Vagina (tissue), 2 donors: ENCODE results near the gene BAG1. TPM values are rescaled to one million over a fixed set of nuclear protein-coding genes. Genes with fewer than 3 reads are reported as not detected.

ENCODE experiments used
- DNase-seq, 2 donors: peaks; one replicate each; pipeline ENCODE4 v3.0.0-alpha.2; 2017; ENCODE audit errors: extremely low spot score in 2 of 2
- H3K27ac ChIP-seq: fragments of 200-600 bp; sonication (generic); one replicate; pipeline ENCODE4 v1.5.1; 2019
- H3K27me3 ChIP-seq: fragments of 200-600 bp; sonication (generic); one replicate; pipeline ENCODE4 v1.5.1; 2019
- H3K36me3 ChIP-seq, 2 donors: fragments of 200-600 bp; sonication (generic); one replicate each; pipeline ENCODE4 v1.5.1; 2017 to 2019
- H3K4me1 ChIP-seq: fragments of 200-600 bp; sonication (generic); one replicate; pipeline ENCODE4 v1.5.1; 2019
- H3K4me3 ChIP-seq, 2 donors: fragments of 200-600 bp; sonication (generic); 1 replicate in 1 of 2; 2 replicates in 1 of 2; pipeline ENCODE4 v1.5.1; 2016 to 2019
- H3K9me3 ChIP-seq: fragments of 200-600 bp; sonication (generic); one replicate; pipeline ENCODE4 v1.5.1; 2019
- CTCF ChIP-seq, 3 experiments: fragments of 450-650 bp in 2 of 3; fragments of 200-600 bp in 1 of 3; sonication (generic) in 1 of 3; IDR thresholded peaks; one replicate each; pipeline ENCODE4 v1.5.1; 2017 to 2019; ENCODE audit warnings: antibody characterized with exemption in 3 of 3, mild to moderate bottlenecking in 2 of 3, moderate library complexity in 2 of 3
- POLR2A ChIP-seq, 2 donors: fragments of 450-650 bp; IDR thresholded peaks; one replicate each; pipeline ENCODE4 v1.6.1; 2017; ENCODE audit warnings: antibody characterized with exemption in 2 of 2, mild to moderate bottlenecking in 2 of 2, moderate library complexity in 2 of 2
- POLR2AphosphoS5 ChIP-seq, 2 donors: sonication (generic); formaldehyde crosslinking; IDR thresholded peaks; one replicate each; pipeline ENCODE4 v1.9.0; 2017; ENCODE audit warnings: antibody characterized with exemption in 2 of 2, mild to moderate bottlenecking in 2 of 2, low read depth in 1 of 2; ENCODE audit not compliant: insufficient read depth in 1 of 2
- intact Hi-C: fragments of 100-400 bp; cut with DNase I; formaldehyde crosslinking; loops from one replicate; pipeline ENCODE4 v1.15.1; 2023
- total RNA-seq: library from RNA; depleted of rRNA; stranded (reverse); fragments of >200 nt; gene quantifications from one replicate; pipeline ENCODE4 v1.2.3, GENCODE V29; 2016

Gene BAG1
- total RNA-seq, 1 donor from 2014 or later: 127 TPM

DNA sequence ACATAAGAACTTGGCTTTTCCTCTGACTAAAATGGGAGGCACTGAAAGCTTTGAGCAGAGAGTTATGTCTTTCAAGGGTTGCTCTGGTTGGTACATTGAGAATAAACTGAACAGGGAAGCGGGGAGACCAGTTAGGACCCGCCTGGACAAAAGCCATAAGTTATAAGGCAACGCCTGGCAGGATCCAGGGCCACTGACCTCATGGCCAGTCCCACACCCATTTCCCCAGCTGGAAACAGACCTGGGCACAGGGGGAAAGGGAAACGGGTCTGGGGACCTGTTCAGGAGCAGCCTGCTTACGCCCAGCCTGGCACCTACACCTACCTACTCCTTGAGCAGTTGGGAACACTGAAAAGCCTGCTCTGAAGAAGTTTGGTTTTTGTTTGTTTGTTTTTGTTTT is 23.2 kb downstream of the BAG1 start:
- Histone ChIP-seq H3K27ac (no peak overlapping the region), H3K9me3 (no peaks in the 10 kb centered on the region), H3K27me3 (no peaks in the 10 kb centered on the region), H3K4me3 (no peak overlapping the region), H3K36me3 (no peaks in the 10 kb centered on the region), H3K4me1 (no peaks in the 10 kb centered on the region)
- DNase-seq: no peak
- TF ChIP-seq POLR2A (IDR thresholded peaks at IDR 0.05) (no peak), CTCF (IDR thresholded peaks at IDR 0.05) (no peak), POLR2AphosphoS5 (IDR thresholded peaks at IDR 0.05; ENCODE audit: insufficient read depth in 1 of 2, low read depth in 1 of 2) (no peak)
- intact Hi-C loops: no loop called here

DNA sequence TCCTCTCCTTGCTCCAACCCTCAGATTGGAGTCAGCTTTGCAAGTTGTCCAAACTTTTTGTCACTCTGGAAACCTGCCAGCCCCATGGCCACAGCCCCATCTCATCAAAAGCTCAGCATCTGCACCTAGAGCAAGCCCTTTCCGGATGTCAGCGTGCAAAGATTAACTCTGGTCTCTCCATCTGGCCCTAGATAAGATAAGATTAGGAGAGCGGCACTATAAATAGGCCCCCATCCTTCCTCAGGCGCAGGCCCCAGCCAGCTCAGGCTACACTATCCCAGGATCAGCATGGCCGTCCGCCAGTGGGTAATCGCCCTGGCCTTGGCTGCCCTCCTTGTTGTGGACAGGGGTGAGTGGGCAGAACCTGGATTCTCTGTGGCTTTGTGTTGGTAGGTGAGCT is 24.6 kb downstream of the BAG1 start, which contains the start of gene SPINK4:
Gene SPINK4, plus strand, starts transcription at position 247 of the 400 bp plus-strand sequence. Its CDS starts 42 bp downstream, at position 289.
- DNase-seq: no peak
- no peak for TF ChIP-seq POLR2A (IDR thresholded peaks at IDR 0.05)
- TF ChIP-seq POLR2AphosphoS5 (IDR thresholded peaks at IDR 0.05; ENCODE audit: insufficient read depth in 1 of 2, low read depth in 1 of 2): no peak
- TF ChIP-seq CTCF (IDR thresholded peaks at IDR 0.05): no peak

GRCh38 chr9:33236571-33236970 is 27.9 kb downstream of the BAG1 start:
- no peak for TF ChIP-seq POLR2AphosphoS5 (IDR thresholded peaks at IDR 0.05; ENCODE audit: insufficient read depth in 1 of 2, low read depth in 1 of 2)
- TF ChIP-seq POLR2A (IDR thresholded peaks at IDR 0.05): no peak
- no peaks in the 10 kb centered on the region for H3K27me3 ChIP-seq

More for the DNA sequence above, 24.6 kb downstream of the BAG1 start, which contains the start of gene SPINK4:
- H3K4me3 ChIP-seq: no peak within 1 kb of the TSS
- H3K27me3 ChIP-seq: no peaks in the 10 kb centered on the region
- H3K9me3 ChIP-seq: no peaks in the 10 kb centered on the region
- no peaks in the 10 kb centered on the region for H3K36me3 ChIP-seq
- H3K27ac ChIP-seq: no peak within 1 kb of the TSS
- intact Hi-C loops: no loop called here
- H3K4me1 ChIP-seq: no peaks in the 10 kb centered on the region

GRCh38 chr9:33234511-33235467 is 29.7 kb downstream of the BAG1 start:
- H3K27ac ChIP-seq: peak overlapping the region; percentile 58
- DNase-seq: no peak
- intact Hi-C loops: no loop called here
- no peaks in the 10 kb centered on the region for H3K9me3 ChIP-seq
- H3K4me3 ChIP-seq: no peak overlapping the region
- no peak for TF ChIP-seq POLR2AphosphoS5 (IDR thresholded peaks at IDR 0.05; ENCODE audit: insufficient read depth in 1 of 2, low read depth in 1 of 2)
- TF ChIP-seq CTCF (IDR thresholded peaks at IDR 0.05): no peak
- no peak for TF ChIP-seq POLR2A (IDR thresholded peaks at IDR 0.05)
- H3K36me3 ChIP-seq: no peaks in the 10 kb centered on the region
- H3K4me1 ChIP-seq: no peaks in the 10 kb centered on the region
- H3K27me3 ChIP-seq: no peaks in the 10 kb centered on the region

More at GRCh38 chr9:33236571-33236970, 27.9 kb downstream of the BAG1 start:
- H3K36me3 ChIP-seq: no peaks in the 10 kb centered on the region
- DNase-seq: no peak
- no peaks in the 10 kb centered on the region for H3K4me1 ChIP-seq
- H3K9me3 ChIP-seq: no peaks in the 10 kb centered on the region
- no peak overlapping the region for H3K27ac ChIP-seq
- no peak overlapping the region for H3K4me3 ChIP-seq
- intact Hi-C loops: no loop called here

- no peaks in the 10 kb centered on the region for H3K9me3 ChIP-seq
- no peak overlapping the region for H3K4me3 ChIP-seq
- no peak for DNase-seq
- peak overlapping the region; percentile 63 for H3K27ac ChIP-seq
- intact Hi-C loops: no loop called here
- no peaks in the 10 kb centered on the region for H3K27me3 ChIP-seq
- no peaks in the 10 kb centered on the region for H3K36me3 ChIP-seq
- TF ChIP-seq POLR2AphosphoS5 (IDR thresholded peaks at IDR 0.05; ENCODE audit: insufficient read depth in 1 of 2, low read depth in 1 of 2) (peak; percentile 45 to 53), POLR2A (IDR thresholded peaks at IDR 0.05) (no peak), CTCF (IDR thresholded peaks at IDR 0.05) (no peak)
- no peaks in the 10 kb centered on the region for H3K4me1 ChIP-seq
Measured at GRCh38 chr9:33233626-33234342, 30.7 kb downstream of the BAG1 start.
